IMR-90 (cell line): ENCODE data around the gene NBEAL1. TPM values are rescaled to one million over a fixed set of nuclear protein-coding genes. Genes with fewer than 3 reads are reported as not detected.

Experiments
- ATAC-seq: fragments of 200-7000 bp; cut with Tn5 transposase; 2 replicates; pipeline ENCODE4 v1.9.1; 2020; ENCODE audit warnings: low read depth, mild to moderate bottlenecking, moderate library complexity
- BruUV-seq: library from RNA; stranded (reverse); fragments of 400-500 nt; replicated peaks from 2 replicates; lab custom pipeline; 2021; lab: Mats Ljungman, UMichigan
- CTCF ChIA-PET: fragments of 300-600 bp; formaldehyde crosslinking; extraction: SDS; loops from one replicate; lab custom pipeline; 2021; ENCODE audit warnings: antibody characterized with exemption; lab: Yijun Ruan, JAX
- POLR2A ChIA-PET: fragments of 300-600 bp; sonication (Branson Sonifier 250); formaldehyde crosslinking; loops from one replicate; lab custom pipeline; 2022; ENCODE audit warnings: antibody characterized with exemption; ENCODE audit not compliant: unreplicated experiment; lab: Charles Lee
- DNase-seq: peaks from one replicate; pipeline ENCODE4 v3.0.0; 2013
- H2AFZ ChIP-seq: replicated peaks from 2 replicates; pipeline ENCODE3; 2013; ENCODE audit warnings: low read length, mild to moderate bottlenecking; ENCODE audit not compliant: poor library complexity
- H2AK5ac ChIP-seq: 2 replicates; pipeline ENCODE4 v1.6.1; 2013; ENCODE audit warnings: low read depth, low read length, inconsistent platforms
- H2AK9ac ChIP-seq: replicated peaks from 2 replicates; pipeline ENCODE3; 2013; ENCODE audit warnings: mild to moderate bottlenecking, low read depth, low read length, moderate library complexity; ENCODE audit not compliant: poor library complexity
- H2BK120ac ChIP-seq: 2 replicates; pipeline ENCODE4 v1.6.1; 2013; ENCODE audit warnings: low read depth, low read length, inconsistent platforms
- H2BK15ac ChIP-seq: 3 replicates; pipeline ENCODE4 v1.6.1; 2013; ENCODE audit warnings: low read depth, low read length, inconsistent platforms
- H2BK20ac ChIP-seq: 2 replicates; pipeline ENCODE4 v1.6.1; 2013; ENCODE audit warnings: low read depth, mild to moderate bottlenecking, inconsistent platforms, low read length, moderate library complexity
- H2BK5ac ChIP-seq: 2 replicates; pipeline ENCODE4 v1.6.1; 2013; ENCODE audit warnings: mild to moderate bottlenecking, low read depth, low read length, inconsistent platforms; ENCODE audit not compliant: poor library complexity, severe bottlenecking
- H3K14ac ChIP-seq: replicated peaks from 2 replicates; pipeline ENCODE4 v1.6.1; 2013; ENCODE audit warnings: low read depth, low read length, inconsistent platforms
- H3K18ac ChIP-seq: 2 replicates; pipeline ENCODE4 v1.6.1; 2013; ENCODE audit warnings: low read depth, low read length, control low read depth
- H3K23ac ChIP-seq: 2 replicates; pipeline ENCODE4 v1.6.1; 2013; ENCODE audit warnings: low read depth, low read length, inconsistent platforms
- H3K27ac ChIP-seq: 2 replicates; pipeline ENCODE4 v1.5.1; 2013; ENCODE audit warnings: mild to moderate bottlenecking, control low read depth, low read length; ENCODE audit not compliant: insufficient read depth
- H3K27me3 ChIP-seq: 2 replicates; pipeline ENCODE4 v1.6.1; 2013; ENCODE audit warnings: low read length; ENCODE audit not compliant: control insufficient read depth, insufficient read depth
- H3K36me3 ChIP-seq: 2 replicates; pipeline ENCODE4 v1.6.1; 2013; ENCODE audit warnings: low read length, mixed read lengths; ENCODE audit not compliant: control insufficient read depth, insufficient read depth
- H3K4ac ChIP-seq: 2 replicates; pipeline ENCODE4 v1.6.1; 2013; ENCODE audit warnings: low read depth, low read length, inconsistent platforms
- H3K4me1 ChIP-seq: 2 replicates; pipeline ENCODE4 v1.6.1; 2013; ENCODE audit warnings: low read length, mixed read lengths; ENCODE audit not compliant: control insufficient read depth, insufficient read depth
- H3K4me2 ChIP-seq: 2 replicates; pipeline ENCODE4 v1.6.1; 2013; ENCODE audit warnings: low read depth, mild to moderate bottlenecking, control low read depth, low read length, moderate library complexity
- H3K4me3 ChIP-seq: 2 replicates; pipeline ENCODE4 v1.5.1; 2013; ENCODE audit warnings: low read depth, mild to moderate bottlenecking, control low read depth, low read length, moderate library complexity; ENCODE audit not compliant: insufficient read depth
- H3K56ac ChIP-seq: 2 replicates; pipeline ENCODE4 v1.6.1; 2013; ENCODE audit warnings: low read length, inconsistent platforms; ENCODE audit not compliant: insufficient read depth; ENCODE audit errors: extremely low read depth
- H3K79me1 ChIP-seq, 2 experiments: 2 replicates each; pipeline ENCODE4 v1.6.1; 2013; ENCODE audit warnings: low read length in 2 of 2, inconsistent platforms in 1 of 2, low read depth in 1 of 2
- H3K9ac ChIP-seq: 2 replicates; pipeline ENCODE4 v1.6.1; 2013; ENCODE audit warnings: low read depth, low read length, control low read depth
- H3K9me1 ChIP-seq: 2 replicates; pipeline ENCODE4 v1.6.1; 2013; ENCODE audit warnings: low read length, inconsistent platforms; ENCODE audit not compliant: insufficient read depth
- H3K9me3 ChIP-seq: 2 replicates; pipeline ENCODE4 v1.6.1; 2013; ENCODE audit warnings: low read length; ENCODE audit not compliant: control insufficient read depth, insufficient read depth
- H4K20me1 ChIP-seq: 2 replicates; pipeline ENCODE4 v1.6.1; 2013; ENCODE audit warnings: low read length, inconsistent platforms; ENCODE audit not compliant: insufficient read depth
- H4K5ac ChIP-seq: 2 replicates; pipeline ENCODE4 v1.6.1; 2013; ENCODE audit warnings: mild to moderate bottlenecking, low read depth, low read length, control low read depth
- H4K8ac ChIP-seq, 2 experiments: 2 replicates each; pipeline ENCODE4 v1.6.1; 2013; ENCODE audit warnings: low read depth in 2 of 2, low read length in 2 of 2, control low read depth in 1 of 2, inconsistent platforms in 1 of 2
- H4K91ac ChIP-seq: 2 replicates; pipeline ENCODE4 v1.6.1; 2013; ENCODE audit warnings: low read depth, low read length, inconsistent platforms; ENCODE audit not compliant: insufficient read depth
- BHLHE40 ChIP-seq: fragments of 150-350 bp; IDR thresholded peaks from 2 replicates; pipeline ENCODE4 v1.6.1; 2016; ENCODE audit warnings: mild to moderate bottlenecking, low read depth, low read length
- FOS ChIP-seq: fragments of 150-350 bp; IDR thresholded peaks from 2 replicates; pipeline ENCODE4 v1.6.1; 2016; ENCODE audit warnings: low read depth, low read length
- POLR2A ChIP-seq: IDR thresholded peaks from 2 replicates; pipeline ENCODE4 v1.6.1; 2012; ENCODE audit warnings: mild to moderate bottlenecking, low read depth, low read length
- WGBS, 2 experiments: methylation state at CpG; one replicate each; pipeline versions ENCODE4 v1.1.5 to v1.1.7; 2013; ENCODE audit warnings: missing lambda C conversion rate in 2 of 2; ENCODE audit not compliant: insufficient read length in 1 of 2; ENCODE audit errors: extremely low coverage in 2 of 2; 5-methylcytosine and 5-hydroxymethylcytosine counted together
- dilution Hi-C: fragments of 300-500 bp; cut with HindIII; formaldehyde crosslinking; loops from one replicate; pipeline ENCODE4 v1.14.3; 2018; ENCODE audit warnings: low sequenced_read_pairs; ENCODE audit not compliant: unreplicated experiment
- in situ Hi-C: fragments of 300-500 bp; cut with MboI; formaldehyde crosslinking; loops from 3 replicates; pipeline ENCODE4 v1.14.3; 2019; ENCODE audit warnings: low sequenced_read_pairs, inconsistent platforms, mixed read lengths
- intact Hi-C: fragments of 100-400 bp; cut with micrococcal nuclease; formaldehyde crosslinking; loops from 2 replicates; pipeline ENCODE4 v1.10.0; 2022
- polyA plus RNA-seq, 3 experiments: library from polyadenylated mRNA; depleted of rRNA; stranded (reverse); fragments of >200 nt; gene quantifications; 2 replicates each; pipeline ENCODE4 v1.2.3, GENCODE V29; 2012; ENCODE audit warnings: low replicate concordance in 1 of 3
- total RNA-seq: library from RNA; depleted of rRNA; stranded (reverse); fragments of >200 nt; gene quantifications from 2 replicates; pipeline ENCODE4 v1.2.3, GENCODE V29; 2012

NBEAL1 gene
- total and polyA plus RNA-seq, 2 of the 4 experiments (the other 2 are of a cell fraction) = 6.4 to 38.0 TPM

DNA sequence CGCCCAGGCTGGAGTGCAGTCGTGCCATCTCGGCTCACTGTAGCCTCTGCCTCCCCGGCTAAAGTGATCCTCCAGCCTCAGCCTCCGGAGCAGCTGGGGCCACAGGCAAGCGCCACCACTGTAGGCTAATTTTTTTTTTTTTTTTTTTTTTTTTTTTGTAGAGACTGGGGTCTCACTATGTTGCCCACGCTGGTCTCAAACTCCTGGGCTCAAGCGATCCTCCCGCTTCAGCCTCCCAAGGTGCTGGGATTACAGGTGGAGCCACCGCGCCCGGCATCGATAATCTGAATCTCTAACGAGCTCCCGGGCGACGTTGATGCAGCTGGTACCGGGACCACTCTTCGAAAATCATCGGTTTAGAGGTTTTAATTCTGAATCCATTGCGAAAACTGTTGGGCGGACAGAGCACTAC, 223.6 kb downstream of the NBEAL1 start:
- peak overlapping the region; percentile 51; the same call in 1 of the 2 replicates for H2AK5ac ChIP-seq
- H3K9me3 ChIP-seq = no peaks in the 10 kb centered on the region
- H3K56ac ChIP-seq = peak overlapping the region; percentile 83; the same call in 1 of the 2 replicates
- peak overlapping the region; percentile 48 for H3K9ac ChIP-seq
- 0 out of 2 replicates have a peak, but pooled peaks cover 3% of the 10 kb centered on the region for H3K9me1 ChIP-seq
- H2BK120ac ChIP-seq = peak overlapping the region; percentile 44
- H2BK20ac ChIP-seq = no peak overlapping the region
- peak overlapping the region; percentile 21 for H3K4ac ChIP-seq
- POLR2A ChIA-PET = interaction anchor here (0.7 kb wide), 1 partner anchor 1890 kb away, joined by 11 read pairs; no protein-coding TSS in a partner anchor
- peak overlapping the region; percentile 79 for H3K23ac ChIP-seq
- H3K36me3 ChIP-seq = no peaks in the 10 kb centered on the region
- intact Hi-C loops (loop anchor here (5.0 to 10.0 kb wide), 2 partner anchors 214 to 417 kb away; no protein-coding TSS in a partner anchor), in situ Hi-C loops (loop anchor here (25.0 kb wide), 1 partner anchor 574 kb away; no protein-coding TSS in a partner anchor), dilution Hi-C loops (no loop called here)
- peak overlapping the region; percentile 59 for H2BK5ac ChIP-seq
- H2BK15ac ChIP-seq = no peak overlapping the region
- H2AFZ ChIP-seq = peak overlapping the region; percentile 95
- peak overlapping the region; percentile 94 for H2AK9ac ChIP-seq
- H4K8ac ChIP-seq = peak overlapping the region; percentile 74 to 98
- H3K4me2 ChIP-seq = peak overlapping the region; percentile 55
- DNase-seq = no peak
- CTCF ChIA-PET = interaction anchor here (0.5 to 1.3 kb wide), 4 partner anchors 12 to 940 kb away, joined by 3 to 6 read pairs (median 4); no protein-coding TSS in a partner anchor
- H3K27me3 ChIP-seq = no peaks in the 10 kb centered on the region
- H3K18ac ChIP-seq = peak overlapping the region; percentile 2; the same call in 1 of the 2 replicates
- peak overlapping the region; percentile 59; the same call in 1 of the 2 replicates for H4K91ac ChIP-seq
- H3K4me3 ChIP-seq = peak overlapping the region; percentile 64
- H3K14ac ChIP-seq = peak overlapping the region; percentile 82
- BruUV-seq = no TSS peak
- peak overlapping the region; percentile 58 for H3K27ac ChIP-seq
- peaks cover 26 to 47% of the 10 kb centered on the region in 2 experiments for H3K79me1 ChIP-seq
- no peak for ATAC-seq
- H4K20me1 ChIP-seq = no peaks in the 10 kb centered on the region
- WGBS, 2 experiments = 16% methylated on average over 3 of the region's 22 CpGs; no CpG with 5 or more reads in 1 of the 2 experiments
- TF ChIP-seq POLR2A (no peak), FOS (no peak), BHLHE40 (no peak)
- peaks cover 3% of the 10 kb centered on the region; the same call in 1 of the 2 replicates for H3K4me1 ChIP-seq
- H4K5ac ChIP-seq = peak overlapping the region; percentile 62; the same call in 1 of the 2 replicates
